Right forelimb (tissue), 1 donor: ENCODE measurements around the gene USP34.
"Not testable (repeated sequence)": the region's sequence is repeated elsewhere in the genome, so short reads cannot be mapped to it uniquely, and the experiment has no call there.

Experiments
- DNase-seq: peaks from one replicate; pipeline ENCODE4 v3.0.0-alpha.2; 2018

The USP34 gene

DNA sequence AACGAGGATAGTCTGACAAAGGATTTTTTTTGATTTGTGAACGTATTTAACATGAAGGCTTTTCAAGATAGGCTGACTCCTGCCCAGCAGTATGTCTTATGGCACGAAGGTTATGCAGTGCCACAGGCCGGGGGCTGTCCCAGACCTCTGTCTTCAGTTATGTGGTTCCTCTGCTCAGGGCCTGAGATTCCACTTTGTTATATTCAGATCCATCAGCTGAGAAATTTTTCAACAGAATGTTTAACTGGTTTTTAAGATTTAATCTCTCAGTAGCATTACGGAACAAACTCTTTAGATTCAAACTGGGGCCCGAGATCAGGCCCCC is 288.9 kb downstream of the USP34 start:
- DNase-seq, result no peak

DNA sequence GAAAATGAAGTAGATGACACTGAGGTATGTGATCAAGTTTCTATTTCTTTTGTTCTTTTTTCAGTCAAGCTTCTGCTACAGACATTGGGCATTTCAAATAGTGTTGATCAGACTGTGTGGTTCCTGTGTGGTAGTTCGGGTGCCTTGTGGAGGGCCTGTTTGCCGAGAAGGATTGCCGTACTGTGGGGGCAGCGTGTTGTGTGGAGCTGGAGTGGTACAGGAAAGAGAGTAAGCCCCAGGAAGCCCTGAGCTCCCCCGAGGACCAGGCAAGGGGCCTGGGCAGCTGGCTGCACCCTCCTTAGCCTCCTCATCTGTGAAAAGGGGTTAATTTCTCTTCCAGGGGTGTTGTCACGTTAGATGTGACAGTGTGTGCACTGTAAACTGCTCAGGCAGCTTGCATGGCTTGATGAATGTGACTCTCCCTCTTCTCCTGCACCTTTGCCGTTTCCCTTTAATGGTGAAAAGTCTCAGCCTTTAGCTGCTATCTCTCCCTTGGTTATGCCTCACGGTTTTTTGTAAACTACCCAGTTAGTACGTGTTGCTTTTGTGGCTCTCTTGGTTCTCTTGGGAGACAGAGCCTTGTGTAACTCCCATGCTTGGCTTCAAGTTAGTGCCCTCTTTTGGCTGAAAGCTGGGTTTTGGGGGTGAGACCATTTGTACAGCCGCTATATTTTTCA is 289.4 kb downstream of the USP34 start:
- no peak for DNase-seq

DNA sequence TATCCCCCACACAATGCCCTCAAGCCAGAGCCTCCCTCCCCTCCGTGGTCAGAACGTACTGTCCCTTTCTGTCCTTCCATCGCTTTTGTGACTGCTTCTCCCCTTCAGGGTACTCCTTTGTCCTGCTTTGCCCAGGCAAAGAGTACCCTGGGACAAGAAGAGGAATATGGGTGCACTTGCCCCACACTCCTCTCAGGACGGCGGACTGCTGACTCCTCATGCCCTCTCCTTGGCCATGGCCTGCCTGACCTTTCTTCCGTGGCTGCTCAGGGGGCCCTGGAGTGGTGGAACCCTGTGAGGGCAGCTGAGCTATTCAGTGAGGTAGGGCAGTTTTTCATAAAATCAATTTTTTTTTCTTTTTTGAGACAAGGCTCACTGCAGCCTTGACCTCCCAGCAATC is 290.2 kb downstream of the USP34 start:
- DNase-seq, result no peak

DNA sequence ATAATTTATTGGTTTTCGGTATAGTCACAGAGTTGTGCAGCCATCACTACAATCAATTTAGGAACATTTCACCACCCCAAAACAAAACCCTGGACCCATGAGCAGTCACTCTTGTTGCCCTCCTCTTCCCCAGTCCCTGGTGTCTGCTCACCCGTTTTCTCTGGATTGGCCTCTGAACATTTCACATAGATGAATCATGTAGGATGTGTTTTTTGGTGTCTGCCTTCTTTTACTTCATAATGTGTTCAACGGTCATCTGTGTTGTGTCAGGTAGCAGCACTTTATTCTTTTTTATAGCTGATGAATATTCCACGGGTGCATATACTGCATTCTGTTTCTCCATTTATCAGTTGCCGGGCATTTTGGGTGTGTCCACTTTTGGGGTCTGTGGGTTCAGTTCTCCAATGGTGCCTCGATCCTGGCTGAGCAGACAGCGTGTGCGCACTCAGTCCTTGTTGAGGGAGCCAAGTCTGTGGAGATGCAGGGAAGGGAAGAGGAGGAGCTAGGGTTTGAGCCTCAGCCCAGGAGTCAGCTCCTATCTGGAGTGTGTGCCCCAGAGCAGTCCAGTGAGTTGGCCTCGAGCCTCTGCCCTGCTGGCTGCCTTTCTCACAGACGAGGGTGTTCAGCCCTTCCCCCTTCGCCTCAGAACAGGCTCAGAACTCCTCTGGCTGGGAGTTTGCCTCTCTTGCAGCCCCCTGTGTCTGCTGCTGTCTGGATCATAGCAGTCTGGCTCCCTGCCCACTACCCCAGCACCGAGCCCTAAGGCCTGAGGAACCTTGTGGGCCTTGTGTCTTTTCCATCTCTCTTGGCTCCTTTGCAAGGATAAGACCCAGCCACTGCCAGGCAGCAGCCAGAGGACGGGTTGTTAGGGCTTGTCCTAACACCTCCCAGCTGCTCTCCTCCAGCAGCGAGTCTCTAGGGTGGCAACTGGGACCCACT is 290.9 kb downstream of the USP34 start:
- DNase-seq, result peak; percentile 59

DNA sequence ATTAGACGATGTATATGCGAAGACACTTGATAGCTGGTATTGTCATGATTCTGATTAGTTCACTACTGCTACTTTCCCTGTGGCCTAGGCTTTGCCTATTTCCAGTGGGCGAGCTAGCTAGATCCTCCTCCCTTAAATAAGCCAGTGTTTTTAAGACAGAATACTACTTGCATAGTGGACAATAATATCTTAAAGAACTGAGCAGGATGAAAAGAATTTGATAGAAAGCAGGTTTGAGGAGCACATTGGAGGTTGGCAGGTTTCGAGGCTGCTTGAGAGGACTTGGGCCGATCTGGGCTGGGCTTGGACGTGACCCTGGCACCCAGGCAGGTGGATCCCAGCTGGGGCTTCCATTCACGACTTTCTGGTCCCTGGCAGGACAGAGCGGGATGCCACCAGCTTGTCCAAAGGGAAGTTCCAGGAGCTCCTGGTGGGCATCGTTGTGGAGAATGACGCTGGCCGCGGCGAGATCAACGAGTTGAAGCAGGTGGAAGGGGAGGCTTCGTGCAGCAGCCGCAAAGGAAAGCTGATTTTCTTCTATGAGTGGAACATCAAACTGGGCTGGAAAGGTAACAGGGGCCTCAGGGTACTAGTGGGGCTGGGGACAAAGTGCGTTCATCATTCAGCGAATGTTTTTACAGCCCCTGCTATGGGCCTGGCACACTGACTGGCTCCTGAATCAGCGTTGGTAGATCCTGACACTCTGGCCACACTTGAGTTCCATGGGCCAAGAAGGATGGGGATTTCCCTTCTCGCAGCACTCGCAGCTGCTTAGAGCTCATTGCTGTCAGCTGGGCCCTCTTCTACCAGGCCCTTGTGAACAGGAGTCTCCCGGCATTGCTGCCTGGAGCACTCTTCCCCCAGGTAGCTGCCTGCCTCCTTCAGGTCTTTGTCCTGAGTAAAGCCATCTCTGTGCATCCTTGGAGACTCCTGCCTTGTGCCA is 292.0 kb downstream of the USP34 start:
- no peak for DNase-seq

DNA sequence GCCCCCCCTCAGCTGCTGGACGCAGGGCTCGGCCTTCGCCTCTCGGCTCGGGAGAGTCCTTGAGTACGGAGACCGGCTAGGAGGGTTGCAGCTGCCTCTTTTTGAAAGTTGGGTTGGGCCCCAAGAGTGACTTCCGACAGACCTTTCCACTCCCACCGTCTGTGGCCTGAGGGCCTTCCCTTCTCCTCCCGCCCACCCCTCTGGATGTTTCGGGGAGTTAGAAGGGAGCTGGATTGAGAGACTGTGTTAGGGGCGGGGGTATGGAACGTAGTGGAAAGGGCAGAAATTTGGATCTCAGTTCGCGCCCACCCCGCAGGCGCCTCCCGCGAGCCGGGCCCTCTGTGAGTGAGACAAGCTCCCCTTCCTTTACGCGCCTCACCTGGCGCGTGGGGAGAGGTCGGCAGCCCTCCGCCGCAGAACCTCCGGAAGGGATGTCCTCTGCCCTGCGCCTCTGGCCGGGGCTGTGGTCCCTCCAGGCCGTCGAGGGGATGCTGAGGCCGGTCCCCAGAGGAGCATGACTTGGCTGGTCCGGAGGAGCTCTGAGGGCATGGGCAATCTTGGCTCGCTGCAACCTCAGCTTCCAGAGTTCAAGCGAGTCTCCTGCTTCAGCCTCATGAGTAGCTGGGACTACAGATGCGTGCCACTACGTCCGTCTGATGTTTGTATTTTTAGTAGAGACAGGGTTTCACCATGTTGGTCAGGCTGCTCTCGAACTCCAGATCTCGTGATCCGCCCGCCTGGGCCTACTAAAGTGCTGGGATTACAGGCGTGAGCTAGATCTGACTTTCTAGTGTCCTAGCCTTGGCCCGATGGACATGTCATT is 292.9 kb downstream of the USP34 start:
- DNase-seq, result peak; percentile 53

DNA sequence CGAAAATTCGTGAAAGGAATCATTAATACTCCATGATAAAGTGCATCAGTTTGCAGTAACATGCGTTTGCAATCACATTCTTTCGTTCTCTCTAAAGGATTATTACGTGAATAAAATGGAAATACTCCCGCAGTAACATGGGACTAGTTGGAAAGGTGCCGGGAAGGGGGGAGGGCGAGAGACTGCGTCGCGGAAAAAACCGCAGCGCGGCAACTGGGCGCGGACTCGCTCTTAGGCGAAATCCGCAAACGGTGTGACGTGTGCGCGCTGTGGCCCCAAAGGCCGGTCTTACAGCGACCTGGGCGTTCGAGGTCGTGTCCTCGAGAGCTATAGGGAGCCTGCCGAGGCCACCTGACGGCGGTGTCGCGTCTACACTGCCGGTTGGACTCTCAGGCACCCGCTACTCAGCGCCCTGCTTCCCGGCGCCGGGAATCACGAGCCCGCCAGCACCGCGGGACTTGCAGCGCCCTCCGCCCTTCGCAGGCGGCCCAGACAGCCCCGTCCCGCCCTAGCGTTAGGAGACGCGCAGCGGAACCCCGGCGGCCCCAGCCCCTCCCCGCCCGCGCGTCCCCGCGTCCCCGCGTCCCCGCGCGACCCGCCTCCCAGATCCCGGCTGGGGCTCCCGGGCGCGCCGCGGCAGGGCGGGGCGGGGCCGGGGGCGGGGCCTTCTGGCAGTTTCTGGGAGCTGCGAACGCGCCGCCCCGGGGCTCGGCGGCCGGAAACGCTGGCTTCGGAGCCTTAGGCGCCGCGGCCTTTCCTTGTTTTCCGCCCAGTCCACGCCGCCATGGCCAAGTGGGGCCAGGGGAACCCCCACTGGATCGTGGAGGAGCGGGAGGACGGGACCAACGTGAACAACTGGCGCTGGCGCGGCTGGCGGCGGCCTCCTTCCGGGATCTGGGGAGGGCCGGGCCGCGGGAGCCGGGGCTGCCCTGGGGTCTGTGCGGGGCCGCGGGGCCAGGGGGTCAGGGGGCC is 293.8 kb downstream of the USP34 start:
- DNase-seq, result peak; percentile 98

DNA sequence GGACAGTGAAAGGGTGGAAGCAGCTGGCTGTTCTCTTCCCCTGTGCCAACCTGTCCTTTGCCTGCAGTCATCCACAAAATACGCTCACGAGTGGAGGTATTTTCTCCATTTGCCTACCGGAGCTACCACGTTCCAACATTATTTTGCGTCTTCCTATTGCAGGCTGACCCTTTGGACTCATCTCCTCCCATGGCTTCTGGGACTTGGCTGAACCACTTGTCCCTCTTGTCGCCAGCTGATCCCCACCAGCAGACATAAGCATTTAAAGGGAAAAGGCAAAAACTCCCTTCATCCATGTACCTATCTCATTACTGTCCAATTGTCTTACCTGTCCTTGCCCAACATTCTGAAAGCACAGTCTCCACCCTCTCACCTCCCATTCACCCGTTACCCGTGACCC is 295.9 kb downstream of the USP34 start:
- DNase-seq, result no peak

DNA sequence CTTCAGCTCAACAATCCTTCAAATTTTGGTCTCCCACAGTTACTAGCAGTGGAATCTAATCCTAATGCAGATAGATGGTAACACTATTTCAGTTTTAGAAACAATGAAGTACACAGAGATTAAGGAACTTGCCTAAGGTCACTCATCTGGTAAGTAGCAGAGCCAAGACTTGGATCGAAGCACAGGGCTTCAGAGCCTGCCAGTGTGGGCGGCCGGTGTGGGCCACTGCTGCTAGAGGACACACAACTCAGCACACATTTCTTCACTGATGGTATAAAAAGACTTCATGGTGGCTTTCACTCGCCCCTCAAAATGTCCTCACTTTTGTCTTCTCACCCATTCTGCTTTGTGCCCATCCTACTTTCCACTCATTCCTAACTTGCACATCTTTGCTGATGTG is 297.8 kb downstream of the USP34 start:
- DNase-seq, result no peak

DNA sequence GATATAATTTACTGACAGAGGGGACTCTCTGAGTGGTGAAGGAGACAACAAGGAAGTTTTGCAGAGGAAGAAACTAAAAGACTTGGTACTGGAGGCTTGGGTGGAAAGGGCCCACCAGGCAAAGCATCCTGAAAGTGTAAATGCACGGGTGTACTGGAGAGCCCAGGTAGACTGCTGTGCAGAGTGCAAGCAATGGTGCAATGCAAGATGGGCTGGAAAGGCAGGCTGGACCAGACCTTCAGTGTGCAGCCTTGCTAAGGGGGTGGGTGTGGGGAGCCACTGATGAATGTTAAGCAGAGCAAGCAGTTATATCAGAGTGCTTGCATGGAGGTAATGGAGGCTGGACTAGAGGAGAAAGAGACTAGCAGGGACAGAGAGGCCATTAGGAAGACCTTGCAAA is 298.2 kb downstream of the USP34 start:
- no peak for DNase-seq

DNA sequence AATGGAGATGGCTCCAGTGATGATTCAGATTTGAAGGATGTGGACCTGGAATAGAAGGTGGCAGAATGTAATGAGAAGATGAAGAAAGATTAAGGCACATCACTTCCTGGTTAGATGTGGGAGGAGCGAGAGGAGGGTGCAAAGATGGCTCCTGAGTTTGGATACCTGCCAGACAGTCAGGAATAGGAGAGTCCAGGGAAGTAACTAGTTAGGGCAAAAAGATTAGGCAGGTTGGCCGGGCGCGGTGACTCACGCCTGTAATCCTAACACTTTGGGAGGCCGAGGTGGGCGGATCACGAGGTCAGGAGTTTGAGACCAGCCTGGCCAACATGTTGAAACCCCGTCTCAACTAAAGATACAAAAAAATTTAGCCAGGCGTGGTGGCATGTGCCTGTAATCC is 303.3 kb downstream of the USP34 start:
- no peak for DNase-seq

DNA sequence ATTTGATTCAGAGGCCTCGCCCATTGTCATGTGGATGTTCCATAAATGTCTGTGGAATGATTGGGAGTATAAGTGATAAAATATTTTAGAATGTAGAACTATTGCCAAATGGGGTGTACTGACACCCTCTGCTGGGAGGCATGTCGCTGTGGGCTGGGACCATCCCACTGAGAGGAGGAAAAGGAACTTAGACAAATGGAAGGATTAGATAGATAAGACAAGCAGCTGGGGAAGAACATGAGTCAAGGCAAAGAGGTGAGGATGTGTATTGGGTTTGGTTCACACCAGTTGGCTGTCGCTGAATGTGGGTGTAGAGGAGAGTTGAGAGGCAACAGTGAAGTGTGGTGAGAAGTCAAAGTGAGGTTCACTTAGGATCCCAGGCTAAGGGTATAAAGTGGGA is 304.9 kb downstream of the USP34 start:
- DNase-seq, result no peak

DNA sequence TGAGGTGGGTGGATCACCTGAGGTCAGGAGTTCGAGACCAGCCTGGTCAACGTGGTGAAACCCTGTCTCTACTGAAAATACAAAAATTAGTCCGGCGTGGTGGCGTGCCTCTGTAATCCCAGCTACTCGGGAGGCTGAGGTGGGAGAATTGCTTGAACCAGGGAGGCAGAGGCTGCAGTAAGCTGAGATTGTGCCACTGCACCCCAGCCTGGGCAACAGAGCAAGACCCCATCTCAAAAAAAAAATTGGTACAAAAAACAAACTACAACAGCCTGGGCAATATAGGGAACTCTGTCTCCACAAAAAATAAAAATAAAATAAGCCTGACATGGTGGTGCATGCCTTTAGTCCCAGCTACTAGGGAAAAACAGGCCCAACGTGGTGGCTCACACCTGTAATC is 305.8 kb downstream of the USP34 start:
- not testable (repeated sequence) for DNase-seq

DNA sequence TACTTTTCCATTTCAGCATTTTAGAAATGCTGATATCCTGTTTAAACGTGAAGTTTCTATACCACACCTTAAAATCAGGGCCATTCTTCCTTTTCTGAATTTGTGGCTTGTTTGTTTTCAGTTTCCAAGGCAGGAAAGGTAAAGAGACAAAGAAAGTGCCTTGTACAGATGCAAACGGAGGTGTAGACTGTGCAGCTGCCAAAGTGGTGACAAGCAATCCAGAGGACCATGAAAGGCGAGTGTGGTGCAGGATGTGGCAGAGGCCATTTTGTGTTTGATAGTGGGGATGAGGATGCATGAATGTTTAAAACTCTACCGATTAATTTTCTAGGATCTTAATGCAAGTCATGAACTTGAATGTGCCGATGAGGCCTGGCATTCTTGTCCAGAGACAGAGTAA is 308.2 kb downstream of the USP34 start:
- no peak for DNase-seq

DNA sequence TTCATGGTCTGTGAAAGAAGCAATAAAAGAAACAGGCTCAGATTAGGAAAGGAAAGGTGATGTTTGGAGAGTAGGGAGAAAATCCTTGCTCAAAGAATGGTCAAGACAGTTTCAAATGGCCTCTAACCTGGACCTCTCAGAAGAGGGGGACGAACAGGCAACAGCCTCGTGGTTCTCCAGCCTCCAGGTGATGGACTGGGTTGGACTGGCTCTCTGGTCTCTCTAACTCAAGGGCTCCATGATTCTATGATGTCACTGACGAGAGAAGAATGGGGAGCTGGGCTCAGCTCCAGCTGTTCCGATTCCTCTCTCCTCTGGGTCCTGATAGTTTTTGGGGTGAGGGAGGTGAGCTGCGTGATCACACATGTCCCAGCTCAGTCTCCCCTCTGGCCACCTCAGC is 309.0 kb downstream of the USP34 start, which contains the start of gene C2orf74:
TSS of gene C2orf74 (plus strand) at position 301 of the 400 bp plus-strand sequence. CDS start 327 bp downstream, outside the sequence.
- DNase-seq, result no peak

DNA sequence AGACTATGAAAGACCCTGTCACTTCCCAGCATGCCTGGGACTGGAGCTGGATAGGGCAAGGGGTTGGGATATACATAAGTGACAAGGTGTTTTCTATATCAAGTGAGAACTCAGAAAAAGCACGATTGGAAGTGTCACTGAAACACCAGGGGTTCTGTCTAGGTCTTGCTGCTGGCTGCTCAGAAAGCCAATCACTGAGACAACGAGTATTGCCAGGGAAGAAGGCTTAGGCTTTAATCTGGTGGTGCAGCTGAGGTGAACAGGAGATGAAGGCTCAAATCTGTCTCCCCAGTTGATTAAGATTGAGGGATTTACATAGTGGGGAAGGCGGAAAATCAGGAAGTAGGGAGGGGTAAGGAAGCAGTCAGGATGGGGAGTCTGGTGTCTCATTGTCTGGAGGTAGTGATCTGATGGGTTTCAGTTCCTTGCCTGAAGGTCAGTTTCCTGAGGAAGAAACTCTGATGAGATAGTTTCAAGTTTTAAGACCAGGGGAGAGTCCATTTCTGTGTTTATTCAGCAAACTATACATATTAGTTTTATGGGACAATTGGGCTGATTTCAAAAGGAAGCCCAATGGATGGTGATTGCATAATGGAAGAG is 312.4 kb downstream of the USP34 start:
- DNase-seq, result no peak

DNA sequence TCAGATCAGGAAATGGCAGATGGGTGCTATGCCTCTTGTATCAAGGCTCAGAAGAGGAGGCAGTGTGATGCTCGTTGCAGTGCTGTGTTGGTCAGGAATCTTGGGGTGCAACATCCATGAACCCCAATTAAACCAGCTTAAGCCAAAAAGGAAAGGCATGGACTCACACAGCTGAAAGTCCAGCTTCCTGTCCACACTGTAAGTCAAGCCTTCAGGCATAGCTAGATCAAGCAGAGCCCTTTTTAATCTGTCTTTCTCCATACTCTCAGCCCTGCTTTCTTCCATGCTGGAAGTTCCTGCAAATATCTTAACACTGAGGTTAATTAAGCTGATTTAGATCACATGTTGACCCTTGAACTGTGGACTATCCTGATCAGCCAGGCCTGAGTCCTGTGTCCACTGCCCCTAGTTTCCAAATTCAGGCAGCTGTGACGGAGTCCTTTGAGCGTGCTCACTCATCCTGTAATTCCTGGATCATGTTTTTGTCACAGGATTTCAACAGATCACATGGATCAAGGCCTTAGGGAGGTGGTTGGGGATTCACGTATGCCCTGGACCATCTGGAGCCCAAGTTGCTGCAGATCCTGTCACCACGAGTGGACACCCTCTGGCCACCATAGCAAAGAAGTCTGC is 313.4 kb downstream of the USP34 start:
- no peak for DNase-seq

DNA sequence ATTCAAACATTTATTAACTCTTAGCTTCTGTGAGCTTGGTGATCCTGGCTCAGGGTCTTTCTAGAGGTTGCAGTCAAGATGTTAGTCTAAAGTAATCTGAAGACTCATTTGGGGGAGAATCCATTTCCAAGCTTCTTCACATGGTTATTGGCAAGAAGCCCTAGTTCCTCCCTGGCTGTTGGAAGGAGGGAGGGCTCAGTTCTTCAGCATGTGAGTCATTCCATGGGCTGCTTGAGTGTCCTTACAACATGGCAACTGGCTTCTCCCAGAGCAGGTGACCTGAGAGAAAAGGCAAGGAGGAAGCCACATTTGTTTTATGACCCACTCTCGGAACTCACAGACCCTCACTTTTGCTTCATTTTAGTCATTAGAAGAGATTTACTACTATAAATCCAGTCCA is 319.5 kb downstream of the USP34 start:
- DNase-seq, result no peak

DNA sequence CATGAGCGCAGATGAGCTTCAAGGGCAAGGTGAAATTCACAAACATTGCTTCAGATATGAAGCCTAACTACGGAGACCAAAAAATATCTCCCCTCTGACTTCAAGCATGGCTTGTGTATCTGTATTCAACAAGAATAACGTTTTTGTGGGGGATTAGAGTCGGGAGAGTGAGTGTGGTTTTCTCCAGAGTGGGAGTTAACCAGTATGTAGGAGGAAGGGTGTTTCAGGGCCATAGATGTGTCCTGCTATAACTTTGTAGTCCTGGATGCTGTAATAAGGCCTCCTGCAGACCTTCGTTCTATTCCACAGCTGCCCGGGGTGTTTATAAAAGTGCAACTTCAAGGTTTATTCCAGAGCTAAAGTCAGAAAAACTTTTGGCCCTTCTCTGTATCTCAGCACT is 321.8 kb downstream of the USP34 start:
- no peak for DNase-seq

DNA sequence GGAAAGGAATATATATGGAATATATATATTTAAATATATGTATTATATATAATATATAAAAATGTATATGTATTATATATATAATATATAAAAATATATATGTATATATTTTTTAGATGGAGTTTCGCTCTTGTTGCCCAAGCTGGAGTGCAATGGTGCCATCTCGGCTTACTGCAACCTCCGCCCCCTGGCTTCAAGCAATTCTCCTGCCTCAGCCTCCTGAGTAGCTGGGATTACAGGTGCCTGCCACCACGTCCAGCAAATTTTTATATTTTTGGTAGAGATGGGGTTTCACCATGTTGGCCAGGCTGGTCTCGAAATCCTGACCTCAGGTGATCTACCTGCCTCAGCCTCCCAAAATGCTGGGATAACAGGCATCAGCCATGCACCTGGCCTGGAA is 322.8 kb downstream of the USP34 start:
- DNase-seq, result not testable (repeated sequence)
